CD4-positive, CD25-positive, alpha-beta regulatory T cell (primary cell): Measurements from ENCODE around the gene B4GALNT1. TPM values are rescaled to one million over a fixed set of nuclear protein-coding genes. Genes with fewer than 3 reads are reported as not detected.

Source experiments
- ATAC-seq, 2 donors: fragments of 150-1000 bp; cut with Tn5 transposase; one replicate each; pipeline ENCODE4 v1.10.0; 2021; ENCODE audit warnings: low read depth in 2 of 2, moderate number of reproducible peaks in 2 of 2, moderate library complexity in 1 of 2
- DNase-seq, 3 donors: peaks; one replicate each; pipeline versions ENCODE4 v3.0.0 to v3.0.0-alpha.2; 2012 to 2022; ENCODE audit warnings: mixed read lengths in 1 of 3
- H3K27ac ChIP-seq: one replicate; pipeline ENCODE4 v1.7.0; 2013; ENCODE audit warnings: mild to moderate bottlenecking, low read length; ENCODE audit not compliant: insufficient read depth, poor library complexity, severe bottlenecking
- H3K27me3 ChIP-seq: one replicate; pipeline ENCODE4 v1.7.0; 2013; ENCODE audit warnings: low read length; ENCODE audit not compliant: control insufficient read depth, insufficient read depth
- H3K36me3 ChIP-seq: one replicate; pipeline ENCODE4 v1.7.0; 2013; ENCODE audit warnings: mild to moderate bottlenecking, low read length, moderate library complexity; ENCODE audit not compliant: control insufficient read depth, insufficient read depth
- H3K4me1 ChIP-seq: 2 replicates; pipeline ENCODE4 v1.7.0; 2013; ENCODE audit warnings: mild to moderate bottlenecking, low read length; ENCODE audit not compliant: insufficient read depth, control insufficient read depth, poor library complexity, severe bottlenecking
- H3K4me3 ChIP-seq: one replicate; pipeline ENCODE4 v1.7.0; 2013; ENCODE audit warnings: low read depth, mild to moderate bottlenecking, low read length, moderate library complexity
- H3K9me3 ChIP-seq, 2 experiments: 1 replicate in 1 of 2; 2 replicates in 1 of 2; pipeline ENCODE4 v1.7.0; 2013; ENCODE audit warnings: low read length in 2 of 2, mild to moderate bottlenecking in 1 of 2, moderate library complexity in 1 of 2; ENCODE audit not compliant: control insufficient read depth in 2 of 2
- H3K27ac Mint-ChIP-seq, 3 donors: one replicate each; pipeline ENCODE4 v1.8.0; 2020 to 2022; ENCODE audit warnings: mild to moderate bottlenecking in 3 of 3, mixed read lengths in 3 of 3, moderate library complexity in 2 of 3
- H3K27me3 Mint-ChIP-seq: one replicate; pipeline ENCODE4 v1.8.0; 2022; ENCODE audit warnings: mild to moderate bottlenecking, mixed read lengths
- H3K36me3 Mint-ChIP-seq: one replicate; pipeline ENCODE4 v1.8.0; 2020; ENCODE audit warnings: mixed read lengths
- H3K4me1 Mint-ChIP-seq, 4 donors: one replicate each; pipeline ENCODE4 v1.8.0; 2020 to 2022; ENCODE audit warnings: mixed read lengths in 4 of 4, mild to moderate bottlenecking in 1 of 4
- H3K4me3 Mint-ChIP-seq, 4 donors: one replicate each; pipeline ENCODE4 v1.8.0; 2020 to 2022; ENCODE audit warnings: mild to moderate bottlenecking in 4 of 4, mixed read lengths in 4 of 4, moderate library complexity in 3 of 4
- H3K9me3 Mint-ChIP-seq, 7 donors: one replicate each; pipeline ENCODE4 v1.8.0; 2020 to 2022; ENCODE audit warnings: mixed read lengths in 7 of 7, mild to moderate bottlenecking in 3 of 7, moderate library complexity in 2 of 7
- polyA plus RNA-seq, 4 donors: library from polyadenylated mRNA; unstranded; fragments of 300-500 nt; fragmentation: Illumina TruSeq; gene quantifications; one replicate each; pipeline ENCODE4 v1.2.3, GENCODE V29; 2021
- total RNA-seq: library from RNA; stranded (reverse); gene quantifications from one replicate; pipeline ENCODE4 v1.2.3, GENCODE V29; 2022

The B4GALNT1 gene
- total and polyA plus RNA-seq, 5 donors from 2014 or later = not detected

GRCh38 chr12:57616383-57617101 is 16.5 kb downstream of the B4GALNT1 start:
- Histone ChIP-seq H3K4me1 (peaks cover 26% of the 10 kb centered on the region), H3K36me3 (no peaks in the 10 kb centered on the region), H3K27ac (no peak overlapping the region), H3K27me3 (peaks cover 22% of the 10 kb centered on the region), H3K9me3 (no peaks in the 10 kb centered on the region), H3K4me3 (no peak overlapping the region)
- Mint-ChIP-seq H3K4me1 (peaks cover 0 to 30% (median 16%) of the 10 kb centered on the region in 4 donors), H3K27me3 (peaks cover 95% of the 10 kb centered on the region), H3K36me3 (no peaks in the 10 kb centered on the region), H3K9me3 (peaks cover 0 to 5% (median 0%) of the 10 kb centered on the region in 7 donors), H3K27ac (no peak overlapping the region), H3K4me3 (peak overlapping the region in 1 of 4 donors; percentile 1)
- DNase-seq (no peak), ATAC-seq (no peak)

GRCh38 chr12:57615637-57616036 is 17.4 kb downstream of the B4GALNT1 start:
- Histone ChIP-seq H3K27ac (no peak overlapping the region), H3K36me3 (no peaks in the 10 kb centered on the region), H3K27me3 (peaks cover 22% of the 10 kb centered on the region), H3K9me3 (no peaks in the 10 kb centered on the region), H3K4me1 (peaks cover 26% of the 10 kb centered on the region), H3K4me3 (no peak overlapping the region)
- ATAC-seq (no peak), DNase-seq (no peak)
- H3K9me3 Mint-ChIP-seq = peaks cover 0 to 3% (median 0%) of the 10 kb centered on the region in 7 donors
- H3K4me3 Mint-ChIP-seq = no peak overlapping the region
- H3K36me3 Mint-ChIP-seq = no peaks in the 10 kb centered on the region
- H3K27me3 Mint-ChIP-seq = peaks cover 89% of the 10 kb centered on the region
- peaks cover 0 to 25% (median 12%) of the 10 kb centered on the region in 4 donors for H3K4me1 Mint-ChIP-seq
- H3K27ac Mint-ChIP-seq = no peak overlapping the region

DNA sequence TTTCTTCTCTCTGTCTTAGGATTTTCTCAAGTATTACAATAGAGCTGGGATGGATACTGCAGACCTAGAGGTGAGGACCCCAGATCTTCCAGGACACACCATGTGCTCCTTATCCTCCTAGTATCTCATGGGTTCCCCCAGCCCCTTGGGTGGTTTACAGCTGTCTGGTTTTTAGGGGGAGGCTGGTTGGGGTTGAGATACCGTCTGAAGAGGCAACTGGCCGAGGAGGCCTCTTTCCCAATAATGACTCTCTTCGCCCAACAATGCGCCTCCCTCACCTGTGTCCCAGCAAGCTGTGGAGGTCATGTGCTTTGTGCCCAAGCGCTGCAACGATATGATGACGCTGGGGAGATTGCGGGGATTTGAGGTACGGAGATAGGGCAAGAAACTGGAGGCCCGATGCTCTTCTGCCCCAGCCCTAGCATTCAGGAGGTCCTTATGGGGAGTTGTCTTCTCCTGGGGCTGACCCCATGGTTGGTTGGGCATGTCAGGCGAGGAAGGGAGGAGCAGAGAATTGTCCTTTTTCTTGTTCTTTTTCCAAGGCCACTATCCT is 18.0 kb downstream of the B4GALNT1 start:
- H3K27ac ChIP-seq = no peak overlapping the region
- peaks cover 17% of the 10 kb centered on the region for H3K27me3 ChIP-seq
- ATAC-seq (no peak), DNase-seq (no peak)
- peaks cover 0 to 24% (median 10%) of the 10 kb centered on the region in 4 donors for H3K4me1 Mint-ChIP-seq
- no peaks in the 10 kb centered on the region for H3K36me3 ChIP-seq
- no peaks in the 10 kb centered on the region for H3K9me3 ChIP-seq
- H3K4me3 ChIP-seq = no peak overlapping the region
- H3K36me3 Mint-ChIP-seq = no peaks in the 10 kb centered on the region
- H3K27me3 Mint-ChIP-seq = peaks cover 88% of the 10 kb centered on the region
- H3K27ac Mint-ChIP-seq = no peak overlapping the region
- peaks cover 29% of the 10 kb centered on the region for H3K4me1 ChIP-seq
- H3K4me3 Mint-ChIP-seq = peak overlapping the region in 1 of 4 donors; percentile 15
- peaks cover 0 to 4% (median 0%) of the 10 kb centered on the region in 7 donors for H3K9me3 Mint-ChIP-seq

GRCh38 chr12:57614178-57614947 is 18.6 kb downstream of the B4GALNT1 start:
- Histone ChIP-seq H3K9me3 (no peaks in the 10 kb centered on the region), H3K4me1 (peaks cover 23% of the 10 kb centered on the region), H3K27ac (no peak overlapping the region), H3K27me3 (peaks cover 13% of the 10 kb centered on the region), H3K4me3 (no peak overlapping the region), H3K36me3 (no peaks in the 10 kb centered on the region)
- no peak for ATAC-seq
- Mint-ChIP-seq H3K4me3 (no peak overlapping the region), H3K27ac (no peak overlapping the region), H3K4me1 (peaks cover 0 to 20% (median 10%) of the 10 kb centered on the region in 4 donors), H3K27me3 (peaks cover 81% of the 10 kb centered on the region), H3K36me3 (no peaks in the 10 kb centered on the region), H3K9me3 (peaks cover 0 to 4% (median 0%) of the 10 kb centered on the region in 7 donors)
- no peak for DNase-seq

GRCh38 chr12:57613427-57614109 is 19.4 kb downstream of the B4GALNT1 start:
- H3K27me3 ChIP-seq = peaks cover 10% of the 10 kb centered on the region
- Mint-ChIP-seq H3K9me3 (peaks cover 0 to 4% (median 0%) of the 10 kb centered on the region in 7 donors), H3K4me1 (peaks cover 0 to 14% (median 4%) of the 10 kb centered on the region in 4 donors)

GRCh38 chr12:57612711-57613426 is 20.1 kb downstream of the B4GALNT1 start:
- Histone ChIP-seq H3K4me1 (peaks cover 19% of the 10 kb centered on the region), H3K36me3 (peaks cover 2% of the 10 kb centered on the region), H3K9me3 (no peaks in the 10 kb centered on the region), H3K4me3 (no peak overlapping the region), H3K27ac (no peak overlapping the region), H3K27me3 (peaks cover 10% of the 10 kb centered on the region)
- peak overlapping the region in 2 of 4 donors; percentile 19 to 78 for H3K4me3 Mint-ChIP-seq
- peaks cover 0 to 15% (median 4%) of the 10 kb centered on the region in 4 donors for H3K4me1 Mint-ChIP-seq
- ATAC-seq = no peak
- peaks cover 66% of the 10 kb centered on the region for H3K27me3 Mint-ChIP-seq
- H3K36me3 Mint-ChIP-seq = peaks cover under 1% of the 10 kb centered on the region
- peaks cover 0 to 4% (median 0%) of the 10 kb centered on the region in 7 donors for H3K9me3 Mint-ChIP-seq
- no peak for DNase-seq
- no peak overlapping the region for H3K27ac Mint-ChIP-seq

More at GRCh38 chr12:57613427-57614109, 19.4 kb downstream of the B4GALNT1 start:
- Mint-ChIP-seq H3K27ac (no peak overlapping the region), H3K36me3 (no peaks in the 10 kb centered on the region), H3K4me3 (no peak overlapping the region), H3K27me3 (peaks cover 73% of the 10 kb centered on the region)
- Histone ChIP-seq H3K36me3 (no peaks in the 10 kb centered on the region), H3K4me3 (no peak overlapping the region), H3K4me1 (peaks cover 19% of the 10 kb centered on the region), H3K9me3 (no peaks in the 10 kb centered on the region), H3K27ac (no peak overlapping the region)
- ATAC-seq = no peak
- no peak for DNase-seq
